Fibroblast of peridontal ligament (primary cell): ENCODE results near the gene PCDH15.

Source experiments
- DNase-seq: peaks from one replicate; pipeline ENCODE4 v3.0.0-alpha.2; 2010; ENCODE audit errors: extremely low read depth

The PCDH15 gene

GRCh38 chr10:54130394-54130793 lies 670.6 kb downstream of the PCDH15 start:
- DNase-seq, result no peak

GRCh38 chr10:54125098-54125747 lies 675.8 kb downstream of the PCDH15 start:
- no peak for DNase-seq

GRCh38 chr10:54124209-54124885 lies 676.7 kb downstream of the PCDH15 start:
- no peak for DNase-seq

GRCh38 chr10:54120806-54121205 lies 680.2 kb downstream of the PCDH15 start:
- DNase-seq, result no peak

GRCh38 chr10:54108961-54109360 lies 692.1 kb downstream of the PCDH15 start:
- DNase-seq, result no peak

- no peak for DNase-seq
Observed at GRCh38 chr10:54096892-54097291, 704.1 kb downstream of the PCDH15 start.

- no peak for DNase-seq
Observed at GRCh38 chr10:54094321-54094720, 706.7 kb downstream of the PCDH15 start.

- DNase-seq, result no peak
Observed at GRCh38 chr10:54091237-54091636, 709.8 kb downstream of the PCDH15 start.

GRCh38 chr10:54081950-54082349 lies 719.1 kb downstream of the PCDH15 start:
- DNase-seq, result no peak

- no peak for DNase-seq
Observed at GRCh38 chr10:54067361-54067760, 733.7 kb downstream of the PCDH15 start.

GRCh38 chr10:54066646-54067045 lies 734.4 kb downstream of the PCDH15 start:
- no peak for DNase-seq

GRCh38 chr10:54065106-54065505 lies 735.9 kb downstream of the PCDH15 start:
- no peak for DNase-seq

GRCh38 chr10:54064215-54064614 lies 736.8 kb downstream of the PCDH15 start:
- no peak for DNase-seq

- no peak for DNase-seq
Observed at GRCh38 chr10:54063514-54063913, 737.5 kb downstream of the PCDH15 start.

- no peak for DNase-seq
Observed at GRCh38 chr10:54060572-54060971, 740.5 kb downstream of the PCDH15 start.

- no peak for DNase-seq
Observed at GRCh38 chr10:54057357-54057756, 743.7 kb downstream of the PCDH15 start.

- DNase-seq, result no peak
Observed at GRCh38 chr10:54026340-54026739, 774.7 kb downstream of the PCDH15 start.

- no peak for DNase-seq
Observed at GRCh38 chr10:54011117-54011516, 789.9 kb downstream of the PCDH15 start.

- DNase-seq, result no peak
Observed at GRCh38 chr10:54010337-54010933, 790.6 kb downstream of the PCDH15 start.

- DNase-seq, result no peak
Observed at GRCh38 chr10:54009672-54010071, 791.4 kb downstream of the PCDH15 start.

GRCh38 chr10:54002077-54002476 lies 799.0 kb downstream of the PCDH15 start:
- DNase-seq, result no peak

- no peak for DNase-seq
Observed at GRCh38 chr10:53997953-53998352, 803.1 kb downstream of the PCDH15 start.

GRCh38 chr10:53990799-53991238 lies 810.2 kb downstream of the PCDH15 start:
- DNase-seq, result no peak
